Effector memory CD4-positive, alpha-beta T cell (primary cell): ENCODE measurements around the gene MEGF9.

Experiments used
- DNase-seq, 3 donors: peaks; one replicate each; pipeline ENCODE4 v3.0.0-alpha.2; 2020
- H3K27ac ChIP-seq: 2 replicates; pipeline ENCODE4 v1.7.0; 2013; ENCODE audit warnings: mild to moderate bottlenecking, low read length, moderate library complexity; ENCODE audit not compliant: insufficient read depth, poor library complexity, severe bottlenecking
- H3K27me3 ChIP-seq: replicated peaks from 2 replicates; pipeline ENCODE4 v1.7.0; 2013; ENCODE audit warnings: mild to moderate bottlenecking, low read length; ENCODE audit not compliant: insufficient read depth, control insufficient read depth, poor library complexity, severe bottlenecking
- H3K36me3 ChIP-seq: 2 replicates; pipeline ENCODE4 v1.7.0; 2013; ENCODE audit warnings: mild to moderate bottlenecking, low read length, moderate library complexity; ENCODE audit not compliant: control insufficient read depth, insufficient read depth
- H3K4me1 ChIP-seq: 2 replicates; pipeline ENCODE4 v1.7.0; 2013; ENCODE audit warnings: low read length, mild to moderate bottlenecking; ENCODE audit not compliant: control insufficient read depth, insufficient read depth, poor library complexity, severe bottlenecking
- H3K4me3 ChIP-seq: 2 replicates; pipeline ENCODE4 v1.7.0; 2013; ENCODE audit warnings: low read length, low read depth, mild to moderate bottlenecking; ENCODE audit not compliant: insufficient read depth, poor library complexity, severe bottlenecking
- H3K9me3 ChIP-seq: 2 replicates; pipeline ENCODE4 v1.7.0; 2013; ENCODE audit warnings: mild to moderate bottlenecking, low read length, moderate library complexity; ENCODE audit not compliant: control insufficient read depth

Gene MEGF9

GRCh38 chr9:120570296-120570695 is 144.0 kb downstream of the MEGF9 start:
- H3K27me3 ChIP-seq, result no peaks in the 10 kb centered on the region
- no peaks in the 10 kb centered on the region for H3K4me1 ChIP-seq
- no peaks in the 10 kb centered on the region for H3K9me3 ChIP-seq
- H3K4me3 ChIP-seq, result no peak overlapping the region
- DNase-seq, result no peak
- H3K27ac ChIP-seq, result no peak overlapping the region
- H3K36me3 ChIP-seq, result peaks cover 61% of the 10 kb centered on the region

- Histone ChIP-seq H3K27me3 (no peaks in the 10 kb centered on the region), H3K27ac (no peak overlapping the region), H3K9me3 (no peaks in the 10 kb centered on the region), H3K36me3 (peaks cover 64% of the 10 kb centered on the region), H3K4me1 (no peaks in the 10 kb centered on the region), H3K4me3 (no peak overlapping the region)
- DNase-seq, result no peak
Measured at GRCh38 chr9:120569556-120569955, 144.7 kb downstream of the MEGF9 start.

- no peaks in the 10 kb centered on the region for H3K4me1 ChIP-seq
- no peak overlapping the region for H3K27ac ChIP-seq
- H3K27me3 ChIP-seq, result no peaks in the 10 kb centered on the region
- no peak overlapping the region for H3K4me3 ChIP-seq
- H3K36me3 ChIP-seq, result peaks cover 64% of the 10 kb centered on the region
- no peak for DNase-seq
- H3K9me3 ChIP-seq, result no peaks in the 10 kb centered on the region
Measured at GRCh38 chr9:120568816-120569215, 145.5 kb downstream of the MEGF9 start.

- Histone ChIP-seq H3K27me3 (no peaks in the 10 kb centered on the region), H3K9me3 (no peaks in the 10 kb centered on the region), H3K36me3 (peaks cover 70% of the 10 kb centered on the region), H3K4me3 (no peak overlapping the region), H3K4me1 (no peaks in the 10 kb centered on the region), H3K27ac (no peak overlapping the region)
- DNase-seq, result no peak
Measured at GRCh38 chr9:120567874-120568273, 146.4 kb downstream of the MEGF9 start.

- peaks cover 70% of the 10 kb centered on the region for H3K36me3 ChIP-seq
- no peak for DNase-seq
Measured at GRCh38 chr9:120567081-120567480, 147.2 kb downstream of the MEGF9 start.

GRCh38 chr9:120564589-120564988 is 149.7 kb downstream of the MEGF9 start:
- H3K27ac ChIP-seq, result no peak overlapping the region
- DNase-seq, result no peak
- H3K9me3 ChIP-seq, result no peaks in the 10 kb centered on the region
- H3K36me3 ChIP-seq, result peaks cover 55% of the 10 kb centered on the region
- H3K27me3 ChIP-seq, result no peaks in the 10 kb centered on the region
- no peak overlapping the region for H3K4me3 ChIP-seq
- no peaks in the 10 kb centered on the region for H3K4me1 ChIP-seq

More at GRCh38 chr9:120567081-120567480, 147.2 kb downstream of the MEGF9 start:
- no peaks in the 10 kb centered on the region for H3K9me3 ChIP-seq
- H3K27me3 ChIP-seq, result no peaks in the 10 kb centered on the region
- no peak overlapping the region for H3K4me3 ChIP-seq
- H3K27ac ChIP-seq, result no peak overlapping the region
- H3K4me1 ChIP-seq, result no peaks in the 10 kb centered on the region

- H3K4me1 ChIP-seq, result no peaks in the 10 kb centered on the region
- H3K27me3 ChIP-seq, result no peaks in the 10 kb centered on the region
- no peak overlapping the region for H3K4me3 ChIP-seq
- H3K27ac ChIP-seq, result no peak overlapping the region
- DNase-seq, result no peak
- H3K9me3 ChIP-seq, result no peaks in the 10 kb centered on the region
- H3K36me3 ChIP-seq, result peaks cover 40% of the 10 kb centered on the region
Measured at GRCh38 chr9:120562861-120563443, 151.3 kb downstream of the MEGF9 start.

GRCh38 chr9:120561709-120562108 is 152.6 kb downstream of the MEGF9 start:
- H3K36me3 ChIP-seq, result peaks cover 35% of the 10 kb centered on the region
- H3K9me3 ChIP-seq, result no peaks in the 10 kb centered on the region
- no peak overlapping the region for H3K27ac ChIP-seq
- no peak for DNase-seq
- no peaks in the 10 kb centered on the region for H3K27me3 ChIP-seq
- no peaks in the 10 kb centered on the region for H3K4me1 ChIP-seq
- H3K4me3 ChIP-seq, result no peak overlapping the region

- DNase-seq, result no peak
- peaks cover 30% of the 10 kb centered on the region for H3K36me3 ChIP-seq
- H3K9me3 ChIP-seq, result no peaks in the 10 kb centered on the region
- H3K27me3 ChIP-seq, result no peaks in the 10 kb centered on the region
- no peaks in the 10 kb centered on the region for H3K4me1 ChIP-seq
- no peak overlapping the region for H3K27ac ChIP-seq
- no peak overlapping the region for H3K4me3 ChIP-seq
Measured at GRCh38 chr9:120559546-120559945, 154.7 kb downstream of the MEGF9 start.

GRCh38 chr9:120558454-120558853 is 155.8 kb downstream of the MEGF9 start:
- DNase-seq, result no peak
- Histone ChIP-seq H3K4me1 (no peaks in the 10 kb centered on the region), H3K27ac (no peak overlapping the region), H3K4me3 (no peak overlapping the region), H3K27me3 (no peaks in the 10 kb centered on the region), H3K36me3 (peaks cover 30% of the 10 kb centered on the region), H3K9me3 (no peaks in the 10 kb centered on the region)
